OCI-LY7 (cell line): Measurements from ENCODE around the gene TRIM26. TPM values are rescaled to one million over a fixed set of nuclear protein-coding genes. Genes with fewer than 3 reads are reported as not detected.

Experiments used
- BruUV-seq: library from RNA; stranded (reverse); fragments of 400-500 nt; replicated peaks from 2 replicates; lab custom pipeline; 2021; lab: Mats Ljungman, UMichigan
- CTCF ChIA-PET: fragments of 300-600 bp; sonication (Branson Sonifier 250); formaldehyde crosslinking; loops from one replicate; lab custom pipeline; 2022; ENCODE audit warnings: antibody characterized with exemption; ENCODE audit not compliant: unreplicated experiment; lab: Charles Lee
- POLR2A ChIA-PET: fragments of 300-600 bp; sonication (Branson Sonifier 250); formaldehyde crosslinking; loops from one replicate; lab custom pipeline; 2022; ENCODE audit warnings: antibody characterized with exemption; lab: Charles Lee
- DNase-seq: peaks from one replicate; pipeline ENCODE4 v3.0.0-alpha.2; 2015; ENCODE audit warnings: low spot score
- H2AFZ ChIP-seq: fragments of 200-600 bp; sonication (generic), shearing (Covaris generic); 2 replicates; pipeline ENCODE4 v1.6.1; 2014; ENCODE audit warnings: mild to moderate bottlenecking, antibody characterized with exemption, low read length, moderate library complexity
- H3K27ac ChIP-seq: fragments of 200-600 bp; sonication (generic); 2 replicates; pipeline ENCODE4 v1.5.1; 2014; ENCODE audit warnings: mixed run types, low read depth, mild to moderate bottlenecking, moderate library complexity, low read length, inconsistent platforms; ENCODE audit not compliant: poor library complexity, severe bottlenecking
- H3K36me3 ChIP-seq: fragments of 200-600 bp; sonication (generic); 2 replicates; pipeline ENCODE4 v1.6.1; 2014; ENCODE audit warnings: mild to moderate bottlenecking, antibody characterized with exemption, low read length, moderate library complexity, mixed read lengths; ENCODE audit not compliant: insufficient read depth
- H3K4me1 ChIP-seq: fragments of 200-600 bp; sonication (generic); 2 replicates; pipeline ENCODE4 v1.5.1; 2014; ENCODE audit warnings: mild to moderate bottlenecking, low read length; ENCODE audit not compliant: insufficient read depth, poor library complexity, severe bottlenecking
- H3K4me2 ChIP-seq: fragments of 200-600 bp; sonication (generic); 2 replicates; pipeline ENCODE4 v1.6.1; 2014; ENCODE audit warnings: mild to moderate bottlenecking, low read length
- H3K4me3 ChIP-seq: fragments of 200-600 bp; sonication (generic); 2 replicates; pipeline ENCODE4 v1.5.1; 2014; ENCODE audit warnings: mild to moderate bottlenecking, low read depth, low read length; ENCODE audit not compliant: poor library complexity, severe bottlenecking
- H3K79me2 ChIP-seq: fragments of 200-600 bp; sonication (generic); 2 replicates; pipeline ENCODE4 v1.6.1; 2016; ENCODE audit warnings: low read depth, mild to moderate bottlenecking, low read length, moderate library complexity, mixed read lengths; ENCODE audit not compliant: insufficient read depth
- H3K9me2 ChIP-seq: fragments of 200-600 bp; sonication (generic); 2 replicates; pipeline ENCODE4 v1.6.1; 2016; ENCODE audit warnings: mild to moderate bottlenecking, low read length, mixed read lengths; ENCODE audit not compliant: insufficient read depth
- H3K9me3 ChIP-seq: fragments of 200-600 bp; sonication (generic); 2 replicates; pipeline ENCODE4 v1.6.1; 2014; ENCODE audit warnings: mild to moderate bottlenecking, mixed run types, low read length, mixed read lengths
- H4K20me1 ChIP-seq: fragments of 200-600 bp; sonication (generic); 2 replicates; pipeline ENCODE4 v1.6.1; 2014; ENCODE audit warnings: mild to moderate bottlenecking, antibody characterized with exemption, low read length, moderate library complexity, mixed read lengths; ENCODE audit not compliant: insufficient read depth
- CTCF ChIP-seq: fragments of 200-600 bp; sonication (generic); conservative IDR thresholded peaks from 2 replicates; pipeline ENCODE4 v1.5.1; 2014; ENCODE audit warnings: mild to moderate bottlenecking, antibody characterized with exemption, low read length, moderate library complexity, mixed read lengths
- EZH2phosphoT487 ChIP-seq: fragments of 200-600 bp; sonication (generic); IDR thresholded peaks from 2 replicates; pipeline ENCODE4 v1.6.1; 2018; ENCODE audit warnings: low read depth, borderline replicate concordance, mild to moderate bottlenecking, mixed run types, antibody characterized with exemption, low read length, moderate library complexity, mixed read lengths
- intact Hi-C: fragments of 100-400 bp; cut with micrococcal nuclease; formaldehyde crosslinking; loops from one replicate; pipeline ENCODE4 v1.10.0; 2022; ENCODE audit not compliant: unreplicated experiment
- total RNA-seq, 2 experiments: library from RNA; depleted of rRNA in 1 of 2; stranded (reverse); fragments of >200 nt in 1 of 2; shearing (Covaris generic) in 1 of 2; gene quantifications; 2 replicates each; pipeline ENCODE4 v1.2.3, GENCODE V29; 2014 to 2022

The TRIM26 gene
- total RNA-seq, 2 experiments from 2014 or later = 53.2 to 53.3 TPM

- Histone ChIP-seq H3K4me2 (no peak overlapping the region), H3K9me3 (no peaks in the 10 kb centered on the region), H3K36me3 (no peaks in the 10 kb centered on the region), H3K27ac (no peak overlapping the region), H3K9me2 (no peaks in the 10 kb centered on the region), H2AFZ (no peak overlapping the region), H3K79me2 (no peaks in the 10 kb centered on the region), H4K20me1 (no peaks in the 10 kb centered on the region), H3K4me1 (no peaks in the 10 kb centered on the region), H3K4me3 (no peak overlapping the region)
- no peak for TF ChIP-seq EZH2phosphoT487
- intact Hi-C loops = no loop called here
- no peak for DNase-seq
- CTCF ChIA-PET = no interaction called here
- BruUV-seq = no TSS peak
- POLR2A ChIA-PET = no interaction called here
Measured at GRCh38 chr6:30160008-30160784, 53.0 kb downstream of the TRIM26 start.

- intact Hi-C loops = no loop called here
- no peak for TF ChIP-seq CTCF
- no peak for TF ChIP-seq EZH2phosphoT487
- H4K20me1 ChIP-seq = no peaks in the 10 kb centered on the region
- H3K9me3 ChIP-seq = no peaks in the 10 kb centered on the region
- ChIA-PET POLR2A (no interaction called here), CTCF (no interaction called here)
- no peaks in the 10 kb centered on the region for H3K79me2 ChIP-seq
- H2AFZ ChIP-seq = no peak overlapping the region
- no peaks in the 10 kb centered on the region for H3K4me1 ChIP-seq
- no peaks in the 10 kb centered on the region for H3K9me2 ChIP-seq
- H3K27ac ChIP-seq = no peak overlapping the region
- BruUV-seq = no TSS peak
- no peak for DNase-seq
- H3K4me3 ChIP-seq = no peak overlapping the region
- no peak overlapping the region for H3K4me2 ChIP-seq
- H3K36me3 ChIP-seq = no peaks in the 10 kb centered on the region
Measured at GRCh38 chr6:30158475-30159040, 54.6 kb downstream of the TRIM26 start.

GRCh38 chr6:30157999-30158398, 55.2 kb downstream of the TRIM26 start:
- no peak for TF ChIP-seq CTCF
- no peak for TF ChIP-seq EZH2phosphoT487
- Histone ChIP-seq H2AFZ (no peak overlapping the region), H3K27ac (no peak overlapping the region), H3K4me2 (no peak overlapping the region), H3K9me3 (no peaks in the 10 kb centered on the region), H4K20me1 (no peaks in the 10 kb centered on the region), H3K4me3 (no peak overlapping the region), H3K9me2 (no peaks in the 10 kb centered on the region), H3K79me2 (no peaks in the 10 kb centered on the region), H3K36me3 (no peaks in the 10 kb centered on the region), H3K4me1 (no peaks in the 10 kb centered on the region)
- BruUV-seq = no TSS peak
- CTCF ChIA-PET = no interaction called here
- POLR2A ChIA-PET = no interaction called here
- intact Hi-C loops = no loop called here
- no peak for DNase-seq
